HFF-Myc (cell line): Measurements from ENCODE around the gene PHOX2B.
A peak's percentile ranks its signal among the peaks of the same experiment; 100 is the strongest.
"Not testable (repeated sequence)": the region's sequence is repeated elsewhere in the genome, so short reads cannot be mapped to it uniquely, and the experiment has no call there.

Experiments
- DNase-seq: peaks from one replicate; pipeline ENCODE4 v3.0.0-alpha.2; 2011; ENCODE audit warnings: low read depth; ENCODE audit errors: extremely low read depth
- H3K4me3 ChIP-seq: replicated peaks from 2 replicates; pipeline ENCODE4 v1.5.1; 2011; ENCODE audit warnings: low read depth, mild to moderate bottlenecking, control low read depth, low read length
- CTCF ChIP-seq: IDR thresholded peaks from 2 replicates; pipeline ENCODE4 v1.5.1; 2012; ENCODE audit warnings: mild to moderate bottlenecking, low read depth, low read length, control low read depth; ENCODE audit errors: missing control alignments

Gene PHOX2B

GRCh38 chr4:41714364-41715000 lies 34.0 kb downstream of the PHOX2B start:
- DNase-seq = no peak
- no peak overlapping the region for H3K4me3 ChIP-seq
- no peak for TF ChIP-seq CTCF

- no peak for DNase-seq
- TF ChIP-seq CTCF = no peak
- no peak overlapping the region for H3K4me3 ChIP-seq
Measured at GRCh38 chr4:41713768-41714167, 34.8 kb downstream of the PHOX2B start.

GRCh38 chr4:41712425-41712824 lies 36.1 kb downstream of the PHOX2B start:
- no peak for DNase-seq
- no peak for TF ChIP-seq CTCF
- no peak overlapping the region for H3K4me3 ChIP-seq

- not testable (repeated sequence) for DNase-seq, H3K4me3 ChIP-seq
Measured at GRCh38 chr4:41711654-41712053, 36.9 kb downstream of the PHOX2B start.

GRCh38 chr4:41709844-41710481 lies 38.6 kb downstream of the PHOX2B start:
- no peak overlapping the region for H3K4me3 ChIP-seq
- no peak for TF ChIP-seq CTCF
- DNase-seq = peak; percentile 77

- no peak overlapping the region for H3K4me3 ChIP-seq
- TF ChIP-seq CTCF = no peak
- no peak for DNase-seq
Measured at GRCh38 chr4:41703785-41704184, 44.7 kb downstream of the PHOX2B start.

- no peak for TF ChIP-seq CTCF
- H3K4me3 ChIP-seq = no peak overlapping the region
- DNase-seq = no peak
Measured at GRCh38 chr4:41702770-41703169, 45.8 kb downstream of the PHOX2B start.
